Measurements from ENCODE around the gene MCU.

The MCU gene

DNA sequence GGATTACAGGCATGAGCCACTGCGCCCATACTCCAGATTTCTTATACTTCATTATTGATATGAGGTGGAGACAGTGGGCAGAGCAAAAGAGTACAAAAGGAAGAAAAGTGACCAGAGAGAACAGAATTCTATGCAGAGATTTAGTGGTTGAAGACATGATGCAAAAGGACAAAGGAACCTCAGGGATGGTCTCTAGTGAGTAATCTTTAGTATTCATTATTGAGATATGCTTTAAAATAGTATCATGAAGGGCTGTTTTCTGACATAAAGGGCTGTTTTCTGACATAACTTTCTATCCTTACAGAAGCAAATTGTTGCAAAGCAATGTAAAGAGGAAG, 120.4 kb downstream of the MCU start:
- Histone ChIP-seq H3K4me3 (ENCODE audit: insufficient read depth in 1 of 2, low read depth in 1 of 2, low read length in 2 of 2) (peak overlapping the region in 1 of 2 experiments; percentile 5), H3K79me1 (replicated peaks; ENCODE audit: low read length, poor library complexity, severe bottlenecking) (peaks cover 8% of the 10 kb centered on the region), H3K9ac (ENCODE audit: low read length) (no peak overlapping the region), H3K36me3 (ENCODE audit: control insufficient read depth in 1 of 2, insufficient read depth in 2 of 2, low read depth in 1 of 2, low read length in 2 of 2) (peaks cover 0 to 7% of the 10 kb centered on the region in 2 experiments), H3K14ac (ENCODE audit: low read length in 2 of 2) (no peak overlapping the region), H3K4me2 (ENCODE audit: low read length, poor library complexity, severe bottlenecking) (no peak overlapping the region), H4K91ac (ENCODE audit: low read length) (no peak overlapping the region), H3K4me1 (ENCODE audit: control insufficient read depth, insufficient read depth, low read depth, low read length) (peaks cover 1% of the 10 kb centered on the region), H3K9me3 (ENCODE audit: control insufficient read depth, low read length) (no peaks in the 10 kb centered on the region), H2AFZ (ENCODE audit: low read depth, low read length) (no peak overlapping the region), H3K27ac (ENCODE audit: low read length, poor library complexity, severe bottlenecking) (peak overlapping the region; percentile 64), H2BK15ac (ENCODE audit: low read depth, poor library complexity, severe bottlenecking) (no peak overlapping the region), H3K27me3 (ENCODE audit: control insufficient read depth in 1 of 2, insufficient read depth in 1 of 2, low read length in 2 of 2) (no peaks in the 10 kb centered on the region), H3K23ac (ENCODE audit: low read length in 2 of 2) (no peak overlapping the region), H3K18ac (ENCODE audit: low read depth in 1 of 2, low read length in 2 of 2) (no peak overlapping the region), H2BK12ac (ENCODE audit: low read length in 2 of 2) (no peak overlapping the region), H2BK120ac (ENCODE audit: low read depth, low read length) (no peak overlapping the region), H4K8ac (ENCODE audit: low read length) (no peak overlapping the region), H2BK5ac (ENCODE audit: low read depth, low read length, poor library complexity, severe bottlenecking) (no peak overlapping the region), H3K4ac (ENCODE audit: low read depth in 1 of 2, low read length in 2 of 2) (no peak overlapping the region), H2AK5ac (ENCODE audit: low read length, severe bottlenecking) (no peak overlapping the region)
- 100% methylated on average over 1 of the region's 1 CpG for WGBS
- no peak for DNase-seq

DNA sequence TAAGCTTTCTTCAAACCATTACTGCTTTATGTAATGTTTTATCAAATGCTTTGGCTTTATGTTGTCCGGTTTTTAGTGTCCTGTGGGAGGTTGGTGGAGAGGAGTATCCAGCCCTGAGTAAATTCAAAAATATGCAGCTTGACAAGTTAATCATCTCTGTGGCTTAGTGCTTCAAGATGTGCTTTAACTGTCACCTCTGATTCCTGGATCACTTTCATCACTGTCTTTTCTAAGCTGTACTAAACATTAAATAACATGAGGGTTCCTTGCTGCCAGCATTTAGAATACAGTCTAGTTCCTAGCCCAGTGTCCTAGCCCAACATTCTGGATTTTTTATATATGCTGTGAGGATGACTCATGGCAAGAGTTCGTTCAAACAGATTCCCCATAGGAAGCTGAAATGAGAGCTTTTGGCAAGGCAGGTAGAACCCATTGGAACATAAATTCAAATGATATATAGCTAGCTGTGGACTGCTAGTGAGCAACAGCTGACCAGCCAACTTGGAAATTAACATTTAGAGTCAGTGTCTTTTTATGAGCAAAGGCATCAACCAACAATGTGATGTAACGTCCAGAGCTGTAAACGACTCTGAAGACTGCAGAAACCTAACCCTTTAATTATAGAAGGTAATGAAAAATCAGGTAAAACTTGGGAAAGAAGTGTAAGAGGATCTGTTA, 120.9 kb downstream of the MCU start:
- no peak overlapping the region for H4K8ac ChIP-seq (ENCODE audit: low read length)
- H3K9ac ChIP-seq (ENCODE audit: low read length) = no peak overlapping the region
- H3K18ac ChIP-seq (ENCODE audit: low read depth in 1 of 2, low read length in 2 of 2) = no peak overlapping the region
- no peak overlapping the region for H2BK120ac ChIP-seq (ENCODE audit: low read depth, low read length)
- H2BK15ac ChIP-seq (ENCODE audit: low read depth, poor library complexity, severe bottlenecking) = no peak overlapping the region
- no peak overlapping the region for H4K91ac ChIP-seq (ENCODE audit: low read length)
- no peak overlapping the region for H3K23ac ChIP-seq (ENCODE audit: low read length in 2 of 2)
- peak overlapping the region; percentile 64 for H3K27ac ChIP-seq (ENCODE audit: low read length, poor library complexity, severe bottlenecking)
- H3K9me3 ChIP-seq (ENCODE audit: control insufficient read depth, low read length) = no peaks in the 10 kb centered on the region
- H3K4me1 ChIP-seq (ENCODE audit: control insufficient read depth, insufficient read depth, low read depth, low read length) = peaks cover 1% of the 10 kb centered on the region
- DNase-seq = peak; percentile 60
- no peak overlapping the region for H2BK12ac ChIP-seq (ENCODE audit: low read length in 2 of 2)
- H2AK5ac ChIP-seq (ENCODE audit: low read length, severe bottlenecking) = no peak overlapping the region
- no peak overlapping the region for H3K4me2 ChIP-seq (ENCODE audit: low read length, poor library complexity, severe bottlenecking)
- no peaks in the 10 kb centered on the region for H3K27me3 ChIP-seq (ENCODE audit: control insufficient read depth in 1 of 2, insufficient read depth in 1 of 2, low read length in 2 of 2)
- WGBS = 0% methylated on average over 1 of the region's 4 CpGs
- no peak overlapping the region for H2BK5ac ChIP-seq (ENCODE audit: low read depth, low read length, poor library complexity, severe bottlenecking)
- H3K79me1 ChIP-seq (replicated peaks; ENCODE audit: low read length, poor library complexity, severe bottlenecking) = peaks cover 8% of the 10 kb centered on the region
- no peak overlapping the region for H3K4ac ChIP-seq (ENCODE audit: low read depth in 1 of 2, low read length in 2 of 2)
- no peak overlapping the region for H3K14ac ChIP-seq (ENCODE audit: low read length in 2 of 2)
- H2AFZ ChIP-seq (ENCODE audit: low read depth, low read length) = no peak overlapping the region
- peaks cover 0 to 7% of the 10 kb centered on the region in 2 experiments for H3K36me3 ChIP-seq (ENCODE audit: control insufficient read depth in 1 of 2, insufficient read depth in 2 of 2, low read depth in 1 of 2, low read length in 2 of 2)
- H3K4me3 ChIP-seq (ENCODE audit: insufficient read depth in 1 of 2, low read depth in 1 of 2, low read length in 2 of 2) = peak overlapping the region in 1 of 2 experiments; percentile 5

DNA sequence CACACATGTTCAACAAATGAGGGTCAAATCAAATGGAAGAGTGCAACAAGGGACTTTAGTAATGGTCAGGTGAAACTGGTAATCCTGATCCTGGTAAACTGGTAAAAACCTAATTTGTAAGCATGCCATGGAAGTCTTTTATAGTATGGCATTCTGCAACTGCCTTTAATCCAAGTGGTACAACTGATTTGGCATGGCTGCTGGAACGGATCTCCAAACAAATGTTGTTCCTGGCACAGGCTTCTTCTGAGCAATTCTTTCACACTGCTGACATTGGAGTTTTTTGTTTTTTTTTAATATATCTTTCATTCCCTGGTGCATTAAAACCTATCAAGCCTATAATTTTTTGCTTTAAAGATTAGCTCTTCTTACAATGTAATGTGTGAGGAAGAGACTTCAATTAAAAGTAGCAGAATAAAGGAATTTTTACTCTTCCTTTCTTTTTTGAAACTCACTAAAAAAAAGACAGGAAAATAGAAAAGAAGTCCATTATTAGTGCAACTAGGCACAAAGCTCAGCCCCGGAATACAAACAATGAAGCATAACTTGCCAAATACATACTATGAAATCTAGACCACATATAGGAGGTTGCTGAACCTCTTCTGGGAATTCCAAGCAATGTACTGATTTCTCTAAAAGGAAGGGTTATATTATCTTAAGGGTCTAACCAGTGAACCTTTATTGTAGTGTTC, 122.3 kb downstream of the MCU start:
- 90% methylated on average over 2 of the region's 2 CpGs for WGBS
- H2AFZ ChIP-seq (ENCODE audit: low read depth, low read length) = no peak overlapping the region
- H3K9me3 ChIP-seq (ENCODE audit: control insufficient read depth, low read length) = no peaks in the 10 kb centered on the region

DNA sequence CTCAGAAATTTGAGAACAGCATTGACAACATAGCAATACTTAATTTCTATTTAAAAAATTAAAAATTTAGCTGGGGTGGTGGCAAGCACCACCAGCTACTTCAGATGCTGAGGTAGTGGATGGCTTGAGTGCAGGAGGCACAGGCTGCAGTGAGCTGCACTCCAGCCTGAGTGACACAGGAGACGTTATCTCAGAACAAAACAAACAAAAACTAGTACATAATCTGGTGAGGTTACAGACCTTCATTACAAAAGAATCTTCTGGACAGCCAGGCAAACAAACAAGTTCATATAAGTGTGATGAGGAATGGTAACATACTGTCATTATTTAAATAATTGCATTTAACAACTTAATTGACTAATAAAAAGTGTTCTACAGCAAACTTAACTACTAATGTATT, 124.6 kb downstream of the MCU start:
- no peaks in the 10 kb centered on the region for H3K9me3 ChIP-seq (ENCODE audit: control insufficient read depth, low read length)
- no peak overlapping the region for H2AFZ ChIP-seq (ENCODE audit: low read depth, low read length)
- H4K91ac ChIP-seq (ENCODE audit: low read length) = no peak overlapping the region
- no peak overlapping the region for H4K8ac ChIP-seq (ENCODE audit: low read length)
- peaks cover 1% of the 10 kb centered on the region for H3K4me1 ChIP-seq (ENCODE audit: control insufficient read depth, insufficient read depth, low read depth, low read length)
- no peak overlapping the region for H3K4me3 ChIP-seq (ENCODE audit: insufficient read depth in 1 of 2, low read depth in 1 of 2, low read length in 2 of 2)
- no CpG with 5 or more reads among the region's 1 CpG for WGBS
- H2BK120ac ChIP-seq (ENCODE audit: low read depth, low read length) = no peak overlapping the region
- no peak overlapping the region for H2BK12ac ChIP-seq (ENCODE audit: low read length in 2 of 2)
- H3K14ac ChIP-seq (ENCODE audit: low read length in 2 of 2) = no peak overlapping the region
- H2AK5ac ChIP-seq (ENCODE audit: low read length, severe bottlenecking) = no peak overlapping the region
- no peak overlapping the region for H3K23ac ChIP-seq (ENCODE audit: low read length in 2 of 2)
- no peak overlapping the region for H3K18ac ChIP-seq (ENCODE audit: low read depth in 1 of 2, low read length in 2 of 2)
- no peak overlapping the region for H3K4me2 ChIP-seq (ENCODE audit: low read length, poor library complexity, severe bottlenecking)
- H3K27ac ChIP-seq (ENCODE audit: low read length, poor library complexity, severe bottlenecking) = no peak overlapping the region
- H3K36me3 ChIP-seq (ENCODE audit: control insufficient read depth in 1 of 2, insufficient read depth in 2 of 2, low read depth in 1 of 2, low read length in 2 of 2) = no peaks in the 10 kb centered on the region
- H3K79me1 ChIP-seq (replicated peaks; ENCODE audit: low read length, poor library complexity, severe bottlenecking) = peaks cover 7% of the 10 kb centered on the region
- H3K4ac ChIP-seq (ENCODE audit: low read depth in 1 of 2, low read length in 2 of 2) = no peak overlapping the region
- H3K27me3 ChIP-seq (ENCODE audit: control insufficient read depth in 1 of 2, insufficient read depth in 1 of 2, low read length in 2 of 2) = no peaks in the 10 kb centered on the region
- no peak overlapping the region for H2BK5ac ChIP-seq (ENCODE audit: low read depth, low read length, poor library complexity, severe bottlenecking)
- H2BK15ac ChIP-seq (ENCODE audit: low read depth, poor library complexity, severe bottlenecking) = no peak overlapping the region
- no peak for DNase-seq
- no peak overlapping the region for H3K9ac ChIP-seq (ENCODE audit: low read length)

More for the DNA sequence above, 122.3 kb downstream of the MCU start:
- Histone ChIP-seq H2BK120ac (ENCODE audit: low read depth, low read length) (no peak overlapping the region), H3K4ac (ENCODE audit: low read depth in 1 of 2, low read length in 2 of 2) (no peak overlapping the region), H2AK5ac (ENCODE audit: low read length, severe bottlenecking) (no peak overlapping the region), H3K4me1 (ENCODE audit: control insufficient read depth, insufficient read depth, low read depth, low read length) (peaks cover 1% of the 10 kb centered on the region), H3K4me2 (ENCODE audit: low read length, poor library complexity, severe bottlenecking) (no peak overlapping the region), H3K27me3 (ENCODE audit: control insufficient read depth in 1 of 2, insufficient read depth in 1 of 2, low read length in 2 of 2) (no peaks in the 10 kb centered on the region), H3K9ac (ENCODE audit: low read length) (peak overlapping the region; percentile 27), H2BK15ac (ENCODE audit: low read depth, poor library complexity, severe bottlenecking) (no peak overlapping the region), H3K36me3 (ENCODE audit: control insufficient read depth in 1 of 2, insufficient read depth in 2 of 2, low read depth in 1 of 2, low read length in 2 of 2) (no peaks in the 10 kb centered on the region), H3K14ac (ENCODE audit: low read length in 2 of 2) (no peak overlapping the region), H3K23ac (ENCODE audit: low read length in 2 of 2) (no peak overlapping the region), H2BK12ac (ENCODE audit: low read length in 2 of 2) (no peak overlapping the region), H3K18ac (ENCODE audit: low read depth in 1 of 2, low read length in 2 of 2) (no peak overlapping the region), H3K4me3 (ENCODE audit: insufficient read depth in 1 of 2, low read depth in 1 of 2, low read length in 2 of 2) (no peak overlapping the region), H4K91ac (ENCODE audit: low read length) (no peak overlapping the region), H3K27ac (ENCODE audit: low read length, poor library complexity, severe bottlenecking) (no peak overlapping the region), H2BK5ac (ENCODE audit: low read depth, low read length, poor library complexity, severe bottlenecking) (no peak overlapping the region), H4K8ac (ENCODE audit: low read length) (no peak overlapping the region), H3K79me1 (replicated peaks; ENCODE audit: low read length, poor library complexity, severe bottlenecking) (peaks cover 4% of the 10 kb centered on the region)
- DNase-seq = no peak

Measured in mesenchymal stem cell (in vitro differentiated cells and primary cell).